Peyer's patch (tissue), 4 donors: ENCODE results near the gene IQCN. TPM values are rescaled to one million over a fixed set of nuclear protein-coding genes. Genes with fewer than 3 reads are reported as not detected.

Experiments used
- DNase-seq, 3 donors: peaks; one replicate each; pipeline ENCODE4 v3.0.0-alpha.2; 2017 to 2019
- H3K27ac ChIP-seq, 4 donors: fragments of 200-600 bp; sonication (generic); one replicate each; pipeline ENCODE4 v1.5.1; 2016 to 2019
- H3K27me3 ChIP-seq, 2 donors: fragments of 200-600 bp; sonication (generic); one replicate each; pipeline ENCODE4 v1.5.1; 2019
- H3K36me3 ChIP-seq, 3 donors: fragments of 200-600 bp; sonication (generic); one replicate each; pipeline ENCODE4 v1.5.1; 2016 to 2019
- H3K4me1 ChIP-seq, 4 donors: fragments of 200-600 bp; sonication (generic); one replicate each; pipeline ENCODE4 v1.5.1; 2016 to 2019
- H3K4me3 ChIP-seq, 4 donors: fragments of 200-600 bp; sonication (generic); 1 replicate in 3 of 4; 2 replicates in 1 of 4; pipeline ENCODE4 v1.5.1; 2016 to 2019; ENCODE audit warnings: mild to moderate bottlenecking in 1 of 4
- H3K9me3 ChIP-seq, 4 donors: fragments of 200-600 bp; sonication (generic); one replicate each; pipeline ENCODE4 v1.5.1; 2016 to 2019; ENCODE audit warnings: mild to moderate bottlenecking in 1 of 4
- POLR2A ChIP-seq, 2 donors: fragments of 450-650 bp; IDR thresholded peaks; one replicate each; pipeline ENCODE4 v1.5.1; 2017; ENCODE audit warnings: antibody characterized with exemption in 2 of 2, mild to moderate bottlenecking in 2 of 2, moderate library complexity in 2 of 2
- total RNA-seq, 4 donors: library from RNA; depleted of rRNA; stranded (reverse); fragments of >200 nt; gene quantifications; one replicate each; pipeline ENCODE4 v1.1.0, GENCODE V29; 2016
- TF ChIP-seq, protein P1 (sequence below), 6 experiments: fragments of 450-650 bp in 4 of 6; fragments of 200-600 bp in 2 of 6; sonication (generic) in 1 of 6; IDR thresholded peaks; one replicate each; pipeline ENCODE4 v1.5.1; 2017 to 2019; ENCODE audit warnings: antibody characterized with exemption in 6 of 6, mild to moderate bottlenecking in 3 of 6, moderate library complexity in 1 of 6

Gene IQCN
- total RNA-seq, 4 donors from 2014 or later: 7.4 to 40.2 (median 17.0) TPM

- peaks cover 0 to 7% (median 2%) of the 10 kb centered on the region in 4 donors for H3K4me1 ChIP-seq
- no peak overlapping the region for H3K4me3 ChIP-seq
- H3K9me3 ChIP-seq: no peaks in the 10 kb centered on the region
- no peak for DNase-seq
- peaks cover 0 to 8% (median 0%) of the 10 kb centered on the region in 3 donors for H3K36me3 ChIP-seq
- no peaks in the 10 kb centered on the region for H3K27me3 ChIP-seq
- no peak for TF ChIP-seq POLR2A (IDR thresholded peaks at IDR 0.05)
- TF ChIP-seq, protein P1, sequence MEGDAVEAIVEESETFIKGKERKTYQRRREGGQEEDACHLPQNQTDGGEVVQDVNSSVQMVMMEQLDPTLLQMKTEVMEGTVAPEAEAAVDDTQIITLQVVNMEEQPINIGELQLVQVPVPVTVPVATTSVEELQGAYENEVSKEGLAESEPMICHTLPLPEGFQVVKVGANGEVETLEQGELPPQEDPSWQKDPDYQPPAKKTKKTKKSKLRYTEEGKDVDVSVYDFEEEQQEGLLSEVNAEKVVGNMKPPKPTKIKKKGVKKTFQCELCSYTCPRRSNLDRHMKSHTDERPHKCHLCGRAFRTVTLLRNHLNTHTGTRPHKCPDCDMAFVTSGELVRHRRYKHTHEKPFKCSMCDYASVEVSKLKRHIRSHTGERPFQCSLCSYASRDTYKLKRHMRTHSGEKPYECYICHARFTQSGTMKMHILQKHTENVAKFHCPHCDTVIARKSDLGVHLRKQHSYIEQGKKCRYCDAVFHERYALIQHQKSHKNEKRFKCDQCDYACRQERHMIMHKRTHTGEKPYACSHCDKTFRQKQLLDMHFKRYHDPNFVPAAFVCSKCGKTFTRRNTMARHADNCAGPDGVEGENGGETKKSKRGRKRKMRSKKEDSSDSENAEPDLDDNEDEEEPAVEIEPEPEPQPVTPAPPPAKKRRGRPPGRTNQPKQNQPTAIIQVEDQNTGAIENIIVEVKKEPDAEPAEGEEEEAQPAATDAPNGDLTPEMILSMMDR (IDR thresholded peaks at IDR 0.05): no peak
- no peak overlapping the region for H3K27ac ChIP-seq
Measured at GRCh38 chr19:18259893-18260292, 14.4 kb downstream of the IQCN start.

- Histone ChIP-seq H3K27me3 (no peaks in the 10 kb centered on the region), H3K27ac (no peak overlapping the region), H3K4me3 (no peak overlapping the region), H3K9me3 (no peaks in the 10 kb centered on the region), H3K36me3 (no peaks in the 10 kb centered on the region), H3K4me1 (peaks cover 0 to 17% (median 3%) of the 10 kb centered on the region in 4 donors)
- peak in 1 of 3 donors; percentile 44 for DNase-seq
- TF ChIP-seq, protein P1 (IDR thresholded peaks at IDR 0.05): no peak
- TF ChIP-seq POLR2A (IDR thresholded peaks at IDR 0.05): no peak
Measured at GRCh38 chr19:18257503-18258470, 16.5 kb downstream of the IQCN start.

- Histone ChIP-seq H3K27ac (peak overlapping the region in 3 of 4 donors; percentile 58 to 81 (median 76)), H3K4me3 (peak overlapping the region in 2 of 4 donors; percentile 24 to 40), H3K36me3 (no peaks in the 10 kb centered on the region), H3K9me3 (no peaks in the 10 kb centered on the region), H3K4me1 (peaks cover 0 to 17% (median 3%) of the 10 kb centered on the region in 4 donors), H3K27me3 (no peaks in the 10 kb centered on the region)
- DNase-seq: peak; percentile 60 to 76 (median 75)
- TF ChIP-seq POLR2A (IDR thresholded peaks at IDR 0.05): no peak
- TF ChIP-seq, protein P1 (IDR thresholded peaks at IDR 0.05): peak in 4 of 6 experiments; percentile 36 to 70 (median 60)
Measured at GRCh38 chr19:18254546-18255503, 19.4 kb downstream of the IQCN start.

- H3K27ac ChIP-seq: peak overlapping the region in 3 of 4 donors; percentile 58 to 81 (median 76)
- peaks cover 0 to 17% (median 3%) of the 10 kb centered on the region in 4 donors for H3K4me1 ChIP-seq
- DNase-seq: peak in 2 of 3 donors; percentile 72 to 83
- peak in 1 of 2 donors; percentile 58 for TF ChIP-seq POLR2A (IDR thresholded peaks at IDR 0.05)
- TF ChIP-seq, protein P1 (IDR thresholded peaks at IDR 0.05): no peak
- no peaks in the 10 kb centered on the region for H3K36me3 ChIP-seq
- H3K9me3 ChIP-seq: no peaks in the 10 kb centered on the region
- H3K27me3 ChIP-seq: no peaks in the 10 kb centered on the region
- peak overlapping the region in 1 of 4 donors; percentile 19 for H3K4me3 ChIP-seq
Measured at GRCh38 chr19:18253716-18254115, 20.5 kb downstream of the IQCN start.

DNA sequence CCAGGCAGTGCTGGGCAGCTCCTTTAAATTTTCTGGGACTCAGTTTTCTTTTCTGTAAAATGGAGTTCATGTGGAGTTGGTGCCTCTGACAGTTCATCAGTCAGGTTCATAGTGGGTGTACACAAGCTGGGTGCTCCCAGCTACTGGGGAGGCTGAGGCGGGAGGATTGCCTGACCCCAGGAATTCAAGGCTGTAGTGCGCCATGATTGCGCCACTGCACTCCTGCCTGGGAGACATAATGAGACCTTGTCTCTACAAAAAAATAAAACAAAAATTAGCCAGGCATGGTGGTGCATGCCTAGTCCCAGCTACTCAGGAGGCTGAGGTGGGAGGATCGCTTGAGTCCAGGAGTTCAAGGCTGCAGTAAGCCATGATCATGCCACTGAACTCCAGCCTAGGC is 21.1 kb downstream of the IQCN start:
- H3K27ac ChIP-seq: peak overlapping the region in 2 of 4 donors; percentile 76 to 81
- no peaks in the 10 kb centered on the region for H3K9me3 ChIP-seq
- H3K4me3 ChIP-seq: no peak overlapping the region
- no peak for TF ChIP-seq POLR2A (IDR thresholded peaks at IDR 0.05)
- TF ChIP-seq, protein P1 (IDR thresholded peaks at IDR 0.05): no peak
- H3K27me3 ChIP-seq: no peaks in the 10 kb centered on the region
- H3K4me1 ChIP-seq: peaks cover 0 to 17% (median 3%) of the 10 kb centered on the region in 4 donors
- H3K36me3 ChIP-seq: no peaks in the 10 kb centered on the region
- no peak for DNase-seq
